AG09319 (cell line): ENCODE measurements around the gene PYM1.

Source experiments
- DNase-seq: peaks from one replicate; pipeline ENCODE4 v3.0.0-alpha.2; 2010; ENCODE audit warnings: low read depth; ENCODE audit errors: extremely low read depth
- CTCF ChIP-seq: IDR thresholded peaks from 2 replicates; pipeline ENCODE4 v1.5.1; 2011; ENCODE audit warnings: low read depth, mild to moderate bottlenecking, inconsistent platforms, low read length, moderate library complexity

The PYM1 gene

DNA sequence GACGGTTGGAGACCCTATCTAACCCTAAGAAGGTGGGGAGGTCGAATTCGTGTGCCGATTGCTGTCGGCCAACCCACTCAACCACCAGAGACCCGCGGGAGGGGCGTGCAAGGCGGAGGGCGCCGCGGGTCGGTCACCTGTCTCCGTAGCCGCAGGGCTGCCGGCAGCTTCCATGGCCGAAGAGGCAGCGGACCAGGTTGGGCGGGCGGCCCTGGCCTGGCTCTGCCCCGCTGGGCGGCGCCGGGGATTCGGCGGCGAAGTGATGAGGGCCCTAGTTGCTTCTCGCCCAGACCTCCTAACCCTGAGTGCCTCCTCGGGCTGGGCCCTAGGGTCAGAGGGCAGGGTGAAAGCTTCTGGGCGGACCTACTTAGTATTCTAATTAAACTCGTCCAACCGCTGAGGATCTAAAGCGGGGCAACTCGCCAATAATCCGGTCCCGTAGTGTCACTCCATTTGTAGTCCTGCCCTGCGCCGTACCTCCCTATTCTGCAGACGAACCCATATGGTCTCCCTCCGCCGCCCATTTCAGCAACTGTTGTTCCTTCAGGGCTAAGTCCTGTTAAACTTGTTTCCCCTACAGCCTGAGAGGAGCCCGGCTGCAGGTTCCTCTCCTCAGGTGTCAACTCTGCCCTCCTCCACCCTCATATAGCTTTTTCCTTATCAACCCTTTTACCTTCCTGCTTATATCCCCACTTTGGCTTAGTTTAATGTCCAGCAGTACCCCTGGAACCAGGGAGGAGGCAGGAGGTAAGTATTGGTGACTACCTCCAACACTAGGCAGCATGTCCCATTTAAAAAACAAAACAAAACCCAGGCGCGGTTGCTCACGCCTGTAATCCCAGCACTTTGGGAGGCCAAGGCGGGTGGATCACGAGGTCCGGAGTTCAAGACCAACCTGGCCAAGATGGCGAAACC, at the start of gene PYM1:
Gene PYM1, minus strand, starts transcription at position 307 of the 915 bp plus-strand sequence. Its CDS starts 133 bp downstream, at position 174.
- TF ChIP-seq CTCF, result no peak
- DNase-seq, result no peak

- no peak for TF ChIP-seq CTCF
- DNase-seq, result no peak
Measured at GRCh38 chr12:55974308-55974730, 46.6 kb upstream of the PYM1 start.

GRCh38 chr12:55973599-55974307, 46.1 kb upstream of the PYM1 start, which contains the start of gene RAB5B:
TSS of gene RAB5B (plus strand) at chr12:55974078. CDS start at chr12:55986961, 12,883 bp downstream.
- peak; percentile 100 for DNase-seq
- TF ChIP-seq CTCF, result no peak

DNA sequence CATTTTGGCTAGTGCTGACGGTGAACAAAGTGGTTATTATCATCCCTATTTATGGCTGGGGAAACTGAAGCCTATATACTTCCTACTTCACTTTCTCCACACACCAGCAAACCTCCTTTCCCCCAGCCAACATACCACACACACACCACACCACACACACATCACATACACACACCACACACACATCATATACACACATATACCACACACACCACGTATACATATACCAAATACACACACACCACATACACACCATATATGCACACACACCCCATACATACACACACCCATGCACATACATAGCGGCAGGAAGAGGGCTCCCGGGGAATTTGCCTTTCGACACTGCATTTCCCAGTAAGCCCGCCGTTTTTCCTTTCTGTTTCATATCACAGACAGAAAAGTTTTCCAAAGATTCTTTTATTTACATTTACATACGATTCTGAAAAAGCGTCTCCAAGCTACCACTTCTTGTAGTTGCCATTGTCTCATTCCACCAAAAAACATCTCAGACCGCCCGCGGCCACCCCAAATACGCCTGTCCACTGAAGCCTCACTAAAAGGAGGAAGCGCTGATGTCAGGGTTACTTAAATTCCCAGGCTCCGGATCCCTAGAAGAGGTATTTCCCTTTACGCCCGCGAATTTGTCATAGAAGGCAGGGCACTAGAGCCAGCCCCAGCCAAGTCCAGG, 45.4 kb upstream of the PYM1 start:
- TF ChIP-seq CTCF, result no peak
- DNase-seq, result no peak

- TF ChIP-seq CTCF, result no peak
- DNase-seq, result no peak
Measured at GRCh38 chr12:55972456-55972855, 44.8 kb upstream of the PYM1 start.

DNA sequence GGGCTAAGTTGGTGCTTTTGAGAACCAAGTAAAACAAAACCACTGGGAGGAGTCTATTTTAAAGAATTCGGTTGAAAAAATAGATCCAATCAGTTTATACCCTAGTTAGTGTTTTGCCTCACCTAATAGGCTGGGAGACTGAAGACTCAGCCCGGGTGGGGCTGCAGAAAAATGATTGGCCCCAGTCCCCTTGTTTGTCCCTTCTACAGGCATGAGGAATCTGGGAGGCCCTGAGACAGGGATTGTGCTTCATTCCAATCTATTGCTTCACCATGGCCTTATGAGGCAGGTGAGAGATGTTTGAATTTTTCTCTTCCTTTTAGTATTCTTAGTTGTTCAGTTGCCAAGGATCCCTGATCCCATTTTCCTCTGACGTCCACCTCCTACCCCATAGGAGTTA, 44.3 kb upstream of the PYM1 start:
- DNase-seq, result no peak

More for the DNA sequence above, 44.3 kb upstream of the PYM1 start:
- no peak for TF ChIP-seq CTCF
